Smooth muscle cell (in vitro differentiated cells): ENCODE results near the gene CDC42BPG. TPM values are rescaled to one million over a fixed set of nuclear protein-coding genes. Genes with fewer than 3 reads are reported as not detected.

Experiments
- DNase-seq: peaks from one replicate; lab custom pipeline; 2025; ENCODE audit not compliant: unreplicated experiment; lab: John Stamatoyannopoulos, UW
- H2AFZ ChIP-seq: fragments of 200-600 bp; sonication (generic); 2 replicates; pipeline ENCODE4 v1.6.0; 2016; ENCODE audit warnings: antibody characterized with exemption, low read depth, mild to moderate bottlenecking
- H3F3A ChIP-seq: fragments of 200-600 bp; sonication (generic); 2 replicates; pipeline ENCODE4 v1.6.0; 2017; ENCODE audit warnings: antibody characterized with exemption, low read depth
- H3K27ac ChIP-seq: fragments of 200-600 bp; sonication (generic); 2 replicates; pipeline ENCODE4 v1.5.1; 2016; ENCODE audit warnings: low read depth, mild to moderate bottlenecking
- H3K27me3 ChIP-seq: fragments of 200-600 bp; sonication (generic); 2 replicates; pipeline ENCODE4 v1.6.1; 2016; ENCODE audit warnings: low read depth, mild to moderate bottlenecking
- H3K36me3 ChIP-seq: fragments of 200-600 bp; sonication (generic); 2 replicates; pipeline ENCODE4 v1.5.1; 2016; ENCODE audit warnings: low read depth
- H3K4me1 ChIP-seq: fragments of 200-600 bp; sonication (generic); 2 replicates; pipeline ENCODE4 v1.5.1; 2016; ENCODE audit warnings: low read depth
- H3K4me2 ChIP-seq: fragments of 200-600 bp; sonication (generic); 2 replicates; pipeline ENCODE4 v1.6.0; 2016; ENCODE audit warnings: mild to moderate bottlenecking
- H3K4me3 ChIP-seq: fragments of 200-600 bp; sonication (generic); 2 replicates; pipeline ENCODE4 v1.5.1; 2016; ENCODE audit warnings: mild to moderate bottlenecking
- H3K79me2 ChIP-seq: fragments of 200-600 bp; sonication (generic); 2 replicates; pipeline ENCODE4 v1.6.0; 2016; ENCODE audit warnings: low read depth, mild to moderate bottlenecking
- H3K9ac ChIP-seq: fragments of 200-600 bp; sonication (generic); 2 replicates; pipeline ENCODE4 v1.6.0; 2016; ENCODE audit warnings: low read depth
- H3K9me3 ChIP-seq: fragments of 200-600 bp; sonication (generic); replicated peaks from 2 replicates; pipeline ENCODE4 v1.5.1; 2016; ENCODE audit warnings: low read depth
- H4K20me1 ChIP-seq: fragments of 200-600 bp; sonication (generic); 2 replicates; pipeline ENCODE4 v1.6.0; 2016; ENCODE audit warnings: low read depth
- WGBS: methylation state at CpG from one replicate; pipeline ENCODE4 v1.1.7; 2016; ENCODE audit warnings: low lambda C conversion rate; 5-methylcytosine and 5-hydroxymethylcytosine counted together
- polyA plus RNA-seq: library from polyadenylated mRNA; unstranded; fragments of >200 nt; fragmentation: Nextera tagmentation; extraction: Ambion mirVana; gene quantifications from 2 replicates; pipeline ENCODE4 v1.2.1, GENCODE V29; 2016
- total RNA-seq: library from RNA; depleted of rRNA; stranded (reverse); fragments of >200 nt; gene quantifications from 2 replicates; pipeline ENCODE4 v1.2.3, GENCODE V29; 2014
- TF ChIP-seq, protein P1 (sequence below): fragments of 200-600 bp; sonication (generic); IDR thresholded peaks from 2 replicates; pipeline ENCODE4 v1.5.1; 2017; ENCODE audit warnings: borderline replicate concordance, mild to moderate bottlenecking, antibody characterized with exemption; ENCODE audit not compliant: insufficient read depth, poor library complexity, severe bottlenecking

Gene CDC42BPG
- total and polyA plus RNA-seq, 2 experiments from 2014 or later, result 1.7 to 4.7 TPM

DNA sequence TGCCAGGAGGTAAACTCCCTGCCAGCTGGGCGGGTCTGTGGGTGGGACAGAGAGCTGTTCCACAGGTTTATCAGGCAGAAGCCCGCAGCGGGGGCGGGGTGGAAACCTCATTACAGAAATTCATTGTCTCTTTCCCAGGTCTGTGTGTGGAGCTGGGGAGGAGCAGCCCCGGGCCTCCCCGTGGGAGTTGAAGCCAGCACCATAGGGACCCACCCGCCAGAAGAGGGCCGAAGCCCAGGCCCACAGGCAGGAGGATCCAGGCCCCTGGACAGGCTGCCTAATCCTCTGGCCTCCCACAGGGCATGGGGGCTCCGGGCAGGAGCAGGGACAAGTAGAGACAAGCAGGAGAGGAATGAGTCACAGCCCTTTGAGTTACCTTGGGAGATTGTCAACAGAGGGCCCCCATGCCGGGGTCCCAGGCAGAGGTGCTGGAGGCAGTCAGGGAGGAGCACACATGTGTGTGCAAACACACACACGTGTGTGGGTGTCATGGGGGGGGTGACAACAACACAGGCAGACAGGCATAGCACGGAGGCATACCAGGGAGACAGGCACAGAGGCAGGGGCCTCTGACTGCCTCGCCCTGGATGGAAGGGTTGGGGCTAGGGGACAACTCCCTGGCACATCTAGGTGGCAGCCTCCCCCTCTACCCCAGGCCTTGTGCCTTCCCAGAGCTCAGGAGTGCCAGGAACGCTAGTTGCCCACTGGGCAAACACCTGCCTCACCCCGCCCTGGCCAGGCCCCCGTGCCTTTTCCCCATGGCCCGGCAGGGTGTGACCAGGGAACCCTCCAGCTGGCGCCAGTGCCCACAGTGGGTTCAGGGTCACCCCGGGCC, 1.4 kb downstream of the CDC42BPG start:
- Histone ChIP-seq H3K27ac (peak overlapping the region; percentile 87), H3K79me2 (no peaks in the 10 kb centered on the region), H3K4me3 (peak overlapping the region; percentile 56), H3K9me3 (no peaks in the 10 kb centered on the region), H3K9ac (peak overlapping the region; percentile 80), H4K20me1 (no peaks in the 10 kb centered on the region), H3F3A (peaks cover 14% of the 10 kb centered on the region), H3K36me3 (no peaks in the 10 kb centered on the region), H2AFZ (no peak overlapping the region), H3K4me2 (peak overlapping the region; percentile 84), H3K4me1 (peaks cover 12% of the 10 kb centered on the region), H3K27me3 (no peaks in the 10 kb centered on the region)
- DNase-seq, result no peak
- 53% methylated on average over 19 of the region's 19 CpGs for WGBS
- TF ChIP-seq, protein P1, sequence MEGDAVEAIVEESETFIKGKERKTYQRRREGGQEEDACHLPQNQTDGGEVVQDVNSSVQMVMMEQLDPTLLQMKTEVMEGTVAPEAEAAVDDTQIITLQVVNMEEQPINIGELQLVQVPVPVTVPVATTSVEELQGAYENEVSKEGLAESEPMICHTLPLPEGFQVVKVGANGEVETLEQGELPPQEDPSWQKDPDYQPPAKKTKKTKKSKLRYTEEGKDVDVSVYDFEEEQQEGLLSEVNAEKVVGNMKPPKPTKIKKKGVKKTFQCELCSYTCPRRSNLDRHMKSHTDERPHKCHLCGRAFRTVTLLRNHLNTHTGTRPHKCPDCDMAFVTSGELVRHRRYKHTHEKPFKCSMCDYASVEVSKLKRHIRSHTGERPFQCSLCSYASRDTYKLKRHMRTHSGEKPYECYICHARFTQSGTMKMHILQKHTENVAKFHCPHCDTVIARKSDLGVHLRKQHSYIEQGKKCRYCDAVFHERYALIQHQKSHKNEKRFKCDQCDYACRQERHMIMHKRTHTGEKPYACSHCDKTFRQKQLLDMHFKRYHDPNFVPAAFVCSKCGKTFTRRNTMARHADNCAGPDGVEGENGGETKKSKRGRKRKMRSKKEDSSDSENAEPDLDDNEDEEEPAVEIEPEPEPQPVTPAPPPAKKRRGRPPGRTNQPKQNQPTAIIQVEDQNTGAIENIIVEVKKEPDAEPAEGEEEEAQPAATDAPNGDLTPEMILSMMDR, result no peak

GRCh38 chr11:64842366-64842759, 2.1 kb downstream of the CDC42BPG start:
- peaks cover 14% of the 10 kb centered on the region for H3F3A ChIP-seq
- peak overlapping the region; percentile 87 for H3K27ac ChIP-seq
- H3K36me3 ChIP-seq, result no peaks in the 10 kb centered on the region
- peak overlapping the region; percentile 80 for H3K9ac ChIP-seq
- H3K4me3 ChIP-seq, result no peak overlapping the region
- no peak overlapping the region for H2AFZ ChIP-seq
- 66% methylated on average over 6 of the region's 6 CpGs for WGBS
- no peaks in the 10 kb centered on the region for H3K27me3 ChIP-seq
- H3K9me3 ChIP-seq, result no peaks in the 10 kb centered on the region
- no peaks in the 10 kb centered on the region for H3K79me2 ChIP-seq
- peaks cover 12% of the 10 kb centered on the region for H3K4me1 ChIP-seq
- H4K20me1 ChIP-seq, result no peaks in the 10 kb centered on the region
- TF ChIP-seq, protein P1, result no peak
- DNase-seq, result no peak
- H3K4me2 ChIP-seq, result peak overlapping the region; percentile 84

DNA sequence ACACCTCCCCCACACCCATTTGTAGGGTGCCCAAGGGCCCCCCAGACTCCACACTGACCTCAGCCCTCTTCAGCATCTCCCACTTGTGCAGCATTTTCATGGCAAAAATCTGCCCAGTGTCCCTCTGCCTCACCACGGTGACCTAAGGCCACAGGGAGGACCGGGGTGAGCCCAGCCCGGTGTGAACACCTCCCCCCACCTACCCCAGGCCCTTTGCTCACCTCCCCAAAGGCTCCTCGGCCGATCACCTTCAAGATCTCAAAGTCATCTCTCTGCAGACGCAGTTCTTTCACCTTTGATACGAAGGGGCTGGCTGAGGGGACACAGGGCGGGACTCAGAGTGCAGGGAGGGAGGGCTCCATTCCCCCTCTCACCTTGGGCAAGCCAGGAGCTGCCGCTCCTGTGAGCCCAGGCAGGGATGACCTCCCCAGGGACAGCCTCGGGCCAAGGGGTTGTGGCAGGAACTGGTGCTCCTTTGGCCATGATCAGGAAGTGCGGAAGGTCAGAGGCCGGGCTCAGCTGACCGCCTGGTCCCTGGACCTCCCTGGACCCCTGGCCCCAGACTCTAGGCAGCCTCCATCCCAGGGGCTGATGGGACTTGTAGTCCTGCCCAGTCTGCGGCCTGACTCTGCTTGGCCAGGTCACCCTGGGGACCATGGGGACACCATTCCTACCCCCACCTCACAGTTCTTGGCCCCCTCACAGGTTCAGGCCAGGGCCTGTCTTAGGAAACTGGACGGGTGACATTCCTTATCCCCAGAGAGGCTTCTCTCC, 2.7 kb downstream of the CDC42BPG start:
- Histone ChIP-seq H3K4me1 (peaks cover 12% of the 10 kb centered on the region), H4K20me1 (no peaks in the 10 kb centered on the region), H3K9ac (peak overlapping the region; percentile 80), H3K27ac (peak overlapping the region; percentile 87), H3K4me3 (no peak overlapping the region), H2AFZ (no peak overlapping the region), H3K79me2 (no peaks in the 10 kb centered on the region), H3K4me2 (peak overlapping the region; percentile 84), H3K9me3 (no peaks in the 10 kb centered on the region), H3K36me3 (no peaks in the 10 kb centered on the region), H3K27me3 (no peaks in the 10 kb centered on the region), H3F3A (peaks cover 13% of the 10 kb centered on the region)
- TF ChIP-seq, protein P1, result no peak
- no peak for DNase-seq
- 83% methylated on average over 15 of the region's 15 CpGs for WGBS
